K562 (cell line): Measurements from ENCODE around the gene ANKRD24. TPM values are rescaled to one million over a fixed set of nuclear protein-coding genes. Genes with fewer than 3 reads are reported as not detected.

Experiments used
- ATAC-seq: fragments of 200-7000 bp; cut with Tn5 transposase; 3 replicates; pipeline ENCODE4 v1.9.1; 2020; ENCODE audit warnings: moderate library complexity
- BruUV-seq: library from RNA; stranded (reverse); fragments of 400-500 nt; replicated peaks from 2 replicates; lab custom pipeline; 2021; lab: Mats Ljungman, UMichigan
- CTCF ChIA-PET: fragments of 300-600 bp; formaldehyde crosslinking; extraction: SDS; loops from one replicate; lab custom pipeline; 2021; ENCODE audit warnings: low intra/inter-chr PET ratio; lab: Yijun Ruan, JAX
- POLR2A ChIA-PET: fragments of 300-600, 350-650 bp; sonication (Branson Sonifier 250); formaldehyde crosslinking; extraction: SDS; loops from one replicate; lab custom pipeline; 2021; ENCODE audit warnings: antibody characterized with exemption, inconsistent platforms; lab: Yijun Ruan, JAX
- DNase-seq, 4 experiments: peaks; one replicate each; pipeline versions ENCODE4 v3.0.0 to v3.0.0-alpha.2; 2011 to 2018; ENCODE audit warnings: low spot score in 3 of 4, mixed read lengths in 3 of 4; ENCODE audit errors: extremely low read depth in 1 of 4
- FAIRE-seq: peaks from 2 replicates; lab custom pipeline; 2011; peaks lifted over from hg19 to GRCh38; lab: Jason Lieb, UNC
- H2AFZ ChIP-seq: 2 replicates; pipeline ENCODE4 v1.6.0; 2011; ENCODE audit warnings: low read depth, low read length, control low read depth, inconsistent platforms
- H3K27ac ChIP-seq: fragments of 200-600 bp; 3 replicates; pipeline ENCODE4 v1.8.0; 2011; ENCODE audit warnings: low read depth, mild to moderate bottlenecking, control low read depth, inconsistent platforms, low read length, moderate library complexity, mixed read lengths; ENCODE audit errors: extremely low read depth
- H3K27me3 ChIP-seq, 2 experiments: fragments of 300-600 bp in 1 of 2; 2 replicates in 1 of 2; 3 replicates in 1 of 2; pipeline versions ENCODE4 v1.6.0 to v1.8.0; 2011; ENCODE audit warnings: inconsistent platforms in 2 of 2, low read length in 2 of 2, mild to moderate bottlenecking in 1 of 2, mixed read lengths in 1 of 2, moderate library complexity in 1 of 2; ENCODE audit not compliant: control insufficient read depth in 2 of 2, insufficient read depth in 2 of 2
- H3K36me3 ChIP-seq: fragments of 300-600 bp; 3 replicates; pipeline ENCODE4 v1.8.0; 2011; ENCODE audit warnings: mild to moderate bottlenecking, low read length, inconsistent platforms; ENCODE audit not compliant: control insufficient read depth, insufficient read depth
- H3K4me1 ChIP-seq, 2 experiments: fragments of 200-600 bp in 1 of 2; replicated peaks in 1 of 2; 2 replicates in 1 of 2; 3 replicates in 1 of 2; pipeline versions ENCODE4 v1.5.1 to v1.8.0; 2011; ENCODE audit warnings: inconsistent platforms in 2 of 2, low read length in 2 of 2, mild to moderate bottlenecking in 1 of 2, mixed read lengths in 1 of 2, moderate library complexity in 1 of 2; ENCODE audit not compliant: control insufficient read depth in 2 of 2, insufficient read depth in 2 of 2
- H3K4me2 ChIP-seq: 2 replicates; pipeline ENCODE4 v1.6.1; 2011; ENCODE audit warnings: low read length, control low read depth, inconsistent platforms, mixed read lengths; ENCODE audit not compliant: insufficient read depth
- H3K4me3 ChIP-seq: fragments of 200-600 bp; sonication (generic), shearing (Covaris generic); 2 replicates; pipeline ENCODE4 v1.5.1; 2016; ENCODE audit warnings: control low read depth, inconsistent platforms
- H3K79me2 ChIP-seq: fragments of 200-600 bp; 3 replicates; pipeline ENCODE4 v1.8.0; 2011; ENCODE audit warnings: low read length, inconsistent platforms; ENCODE audit not compliant: control insufficient read depth, insufficient read depth
- H3K9ac ChIP-seq, 2 experiments: 2 replicates each; pipeline versions ENCODE4 v1.6.0 to v1.6.1; 2011; ENCODE audit warnings: low read depth in 2 of 2, low read length in 2 of 2, control low read depth in 1 of 2, inconsistent platforms in 1 of 2, mild to moderate bottlenecking in 1 of 2, mixed read lengths in 1 of 2; ENCODE audit not compliant: insufficient read depth in 1 of 2
- H3K9me1 ChIP-seq: one replicate; pipeline ENCODE4 v1.6.0; 2011; ENCODE audit warnings: inconsistent platforms, mild to moderate bottlenecking, low read length, moderate library complexity; ENCODE audit not compliant: control insufficient read depth, insufficient read depth
- H3K9me3 ChIP-seq: replicated peaks from 2 replicates; pipeline ENCODE4 v1.5.1; 2011; ENCODE audit warnings: low read depth, low read length, inconsistent platforms; ENCODE audit not compliant: control insufficient read depth, insufficient read depth
- H4K20me1 ChIP-seq: replicated peaks from 2 replicates; pipeline ENCODE4 v1.6.1; 2011; ENCODE audit warnings: low read length, inconsistent platforms, mixed read lengths; ENCODE audit not compliant: control insufficient read depth, insufficient read depth
- CLOCK ChIP-seq: fragments of 250-450 bp; sonication (Bioruptor Pico); IDR thresholded peaks from 2 replicates; pipeline ENCODE4 v1.4.0; 2020; ENCODE audit warnings: mild to moderate bottlenecking, moderate library complexity, borderline replicate concordance
- RBFOX2 ChIP-seq: fragments of 200-400 bp; formaldehyde crosslinking; IDR thresholded peaks from 2 replicates; pipeline ENCODE4 v1.6.1; 2017; ENCODE audit warnings: low read depth, mild to moderate bottlenecking, low read length, moderate library complexity
- ZNF561 ChIP-seq: fragments of 450-650 bp; formaldehyde crosslinking; conservative IDR thresholded peaks from 2 replicates; pipeline ENCODE4 v1.4.0; 2020; ENCODE audit warnings: mild to moderate bottlenecking, moderate library complexity
- WGBS: fragments of 100-300 bp; shearing (Covaris generic); methylation state at CpG from one replicate; pipeline ENCODE4 v1.1.6; 2016; ENCODE audit warnings: low coverage, mixed read lengths; ENCODE audit not compliant: insufficient coverage; ENCODE audit errors: missing lambda C conversion rate; 5-methylcytosine and 5-hydroxymethylcytosine counted together
- in situ Hi-C: fragments of 300-500 bp; cut with MboI; formaldehyde crosslinking; loops from 4 replicates; pipeline ENCODE4 v1.15.0; 2018; ENCODE audit warnings: inconsistent platforms, mixed read lengths
- intact Hi-C: fragments of 100-400 bp; cut with micrococcal nuclease; formaldehyde crosslinking; loops from 2 replicates; pipeline ENCODE4 v1.14.2; 2022
- polyA plus RNA-seq, 8 experiments: library from polyadenylated mRNA; depleted of rRNA in 4 of 8; stranded (reverse) in 5 of 8; unstranded in 3 of 8; fragments of >200 nt; fragmentation: Nextera tagmentation in 2 of 8; fragmentation: Illumina TruSeq in 1 of 8; extraction: Ambion mirVana in 2 of 8; extraction: Trizol in 1 of 8; gene quantifications; 2 replicates each; pipeline versions ENCODE4 v1.2.1 to v1.2.3, GENCODE V29; 2011 to 2014; ENCODE audit warnings: inconsistent platforms in 1 of 8, missing spikeins in 1 of 8
- total RNA-seq, 7 experiments: library from RNA; depleted of rRNA in 6 of 7; stranded (reverse); fragments of >200 nt in 6 of 7; fragmentation: Illumina TruSeq in 2 of 7; extraction: Trizol in 2 of 7; gene quantifications; 2 replicates each; pipeline versions ENCODE4 v1.2.1 to v1.2.3, GENCODE V29; 2011 to 2021; ENCODE audit warnings: low replicate concordance in 1 of 7

ANKRD24 gene
- total and polyA plus RNA-seq, 9 of the 15 experiments (the other 6 are each of a cell fraction or from before 2014, with no cell fraction given), result 0.07 to 0.12 (median 0.09) TPM; not detected in 5

GRCh38 chr19:4175669-4175931 is 6.9 kb upstream of the ANKRD24 start:
- Histone ChIP-seq H3K79me2 (peaks cover 2% of the 10 kb centered on the region; the same call in 2 of the 3 replicates), H3K27me3 (peaks cover 5 to 19% of the 10 kb centered on the region in 2 experiments; a peak in 4 of 5 replicates), H3K4me1 (peaks cover 4 to 57% of the 10 kb centered on the region in 2 experiments), H3K4me3 (no peak overlapping the region), H3K27ac (no peak overlapping the region), H3K9me1 (peaks cover 2% of the 10 kb centered on the region), H3K9ac (peak overlapping the region in 1 of 2 experiments; percentile 10; a peak in 1 of 4 replicates), H3K4me2 (no peak overlapping the region), H4K20me1 (peaks cover 12% of the 10 kb centered on the region; the same call in 1 of the 2 replicates), H3K36me3 (peaks cover 28% of the 10 kb centered on the region; the same call in 1 of the 3 replicates), H2AFZ (no peak overlapping the region), H3K9me3 (no peaks in the 10 kb centered on the region)
- ChIA-PET POLR2A (interaction anchor here (0.6 kb wide), 1 partner anchor 642 kb away, joined by 3 read pairs; no protein-coding TSS in a partner anchor), CTCF (no interaction called here)
- WGBS, result 82% methylated on average over 10 of the region's 12 CpGs
- in situ Hi-C loops, result no loop called here
- TF ChIP-seq ZNF561 (CRISPR knock-in tag) (no peak), RBFOX2 (peak; percentile 44; the same call in 1 of the 2 replicates), CLOCK (CRISPR knock-in tag) (no peak)
- no peak for DNase-seq
- intact Hi-C loops, result no loop called here
- FAIRE-seq, result no peak
- no TSS peak for BruUV-seq
- no peak for ATAC-seq
